GM18498 (cell line): ENCODE measurements around the gene PARD6B.
"Not testable (repeated sequence)": the region's sequence is repeated elsewhere in the genome, so short reads cannot be mapped to it uniquely, and the experiment has no call there.

Experiments
- ATAC-seq: cut with Tn5 transposase; IDR thresholded peaks from one replicate; pipeline ENCODE4 v1.9.1; 2021; ENCODE audit warnings: mild to moderate bottlenecking, moderate library complexity; ENCODE audit not compliant: unreplicated experiment

The PARD6B gene

GRCh38 chr20:50701041-50701963, 30.1 kb upstream of the PARD6B start:
- ATAC-seq = no peak

- ATAC-seq = not testable (repeated sequence)
These were observed 27.5 kb upstream of the PARD6B start for GRCh38 chr20:50703651-50704438.

- ATAC-seq = no peak
These were observed 26.9 kb upstream of the PARD6B start for GRCh38 chr20:50704514-50704913.

- no peak for ATAC-seq
These were observed 26.4 kb upstream of the PARD6B start for GRCh38 chr20:50704971-50705370.

GRCh38 chr20:50708845-50709635, 22.3 kb upstream of the PARD6B start:
- no peak for ATAC-seq

GRCh38 chr20:50709636-50709973, 21.8 kb upstream of the PARD6B start:
- ATAC-seq = no peak

GRCh38 chr20:50710492-50711063, 20.8 kb upstream of the PARD6B start:
- no peak for ATAC-seq

- ATAC-seq = no peak
These were observed 20.1 kb upstream of the PARD6B start for GRCh38 chr20:50711113-50711825.

GRCh38 chr20:50712771-50713656, 18.4 kb upstream of the PARD6B start:
- ATAC-seq = no peak

- no peak for ATAC-seq
These were observed 17.7 kb upstream of the PARD6B start for GRCh38 chr20:50713657-50714101.

GRCh38 chr20:50714426-50714825, 17.0 kb upstream of the PARD6B start:
- not testable (repeated sequence) for ATAC-seq

GRCh38 chr20:50715694-50716093, 15.7 kb upstream of the PARD6B start:
- ATAC-seq = no peak

- no peak for ATAC-seq
These were observed 14.9 kb upstream of the PARD6B start for GRCh38 chr20:50716518-50716917.

GRCh38 chr20:50717312-50717711, 14.1 kb upstream of the PARD6B start:
- ATAC-seq = no peak

GRCh38 chr20:50717974-50718761, 13.2 kb upstream of the PARD6B start:
- ATAC-seq = no peak

GRCh38 chr20:50719328-50719727, 12.1 kb upstream of the PARD6B start:
- ATAC-seq = no peak

GRCh38 chr20:50720026-50720425, 11.4 kb upstream of the PARD6B start:
- no peak for ATAC-seq

- no peak for ATAC-seq
These were observed 10.8 kb upstream of the PARD6B start for GRCh38 chr20:50720582-50720981.
